ENCODE results near the gene MEIOSIN.

MEIOSIN gene

GRCh38 chr19:45753548-45753947 lies 20.3 kb downstream of the MEIOSIN start:
- H3K4me3 ChIP-seq (ENCODE audit: extremely low read depth, insufficient read depth, low read length, poor library complexity, severe bottlenecking), result no peak overlapping the region
- peaks cover 4% of the 10 kb centered on the region for H3K4me1 ChIP-seq (ENCODE audit: control insufficient read depth, insufficient read depth, low read length, poor library complexity, severe bottlenecking)
- H3K9me3 ChIP-seq (ENCODE audit: control insufficient read depth, low read length), result no peaks in the 10 kb centered on the region
- 51 to 61% methylated on average over 4 to 5 of the region's 6 CpGs for WGBS, 2 experiments (ENCODE audit: insufficient coverage in 2 of 2)
- H3K36me3 ChIP-seq (ENCODE audit: control insufficient read depth, insufficient read depth, low read length), result no peaks in the 10 kb centered on the region
- H3K27ac ChIP-seq (ENCODE audit: low read depth, low read length, severe bottlenecking), result no peak overlapping the region

GRCh38 chr19:45754323-45754722 lies 21.1 kb downstream of the MEIOSIN start:
- H3K4me1 ChIP-seq (ENCODE audit: control insufficient read depth, insufficient read depth, low read length, poor library complexity, severe bottlenecking), result peaks cover 4% of the 10 kb centered on the region
- H3K9me3 ChIP-seq (ENCODE audit: control insufficient read depth, low read length), result no peaks in the 10 kb centered on the region
- H3K27ac ChIP-seq (ENCODE audit: low read depth, low read length, severe bottlenecking), result no peak overlapping the region
- 93 to 94% methylated on average over 6 to 8 of the region's 8 CpGs for WGBS, 2 experiments (ENCODE audit: insufficient coverage in 2 of 2)
- no peak overlapping the region for H3K4me3 ChIP-seq (ENCODE audit: extremely low read depth, insufficient read depth, low read length, poor library complexity, severe bottlenecking)
- no peaks in the 10 kb centered on the region for H3K36me3 ChIP-seq (ENCODE audit: control insufficient read depth, insufficient read depth, low read length)

GRCh38 chr19:45757695-45758094 lies 24.5 kb downstream of the MEIOSIN start:
- Histone ChIP-seq H3K4me3 (ENCODE audit: extremely low read depth, insufficient read depth, low read length, poor library complexity, severe bottlenecking) (no peak overlapping the region), H3K9me3 (ENCODE audit: control insufficient read depth, low read length) (no peaks in the 10 kb centered on the region), H3K36me3 (ENCODE audit: control insufficient read depth, insufficient read depth, low read length) (no peaks in the 10 kb centered on the region), H3K27ac (ENCODE audit: low read depth, low read length, severe bottlenecking) (no peak overlapping the region), H3K4me1 (ENCODE audit: control insufficient read depth, insufficient read depth, low read length, poor library complexity, severe bottlenecking) (no peaks in the 10 kb centered on the region)
- whole genome bisulfite sequencing, 2 experiments (ENCODE audit: insufficient coverage in 2 of 2), result 85 to 88% methylated on average over 9 of the region's 9 CpGs

GRCh38 chr19:45758921-45759320 lies 25.7 kb downstream of the MEIOSIN start:
- Histone ChIP-seq H3K9me3 (ENCODE audit: control insufficient read depth, low read length) (no peaks in the 10 kb centered on the region), H3K27ac (ENCODE audit: low read depth, low read length, severe bottlenecking) (no peak overlapping the region), H3K4me1 (ENCODE audit: control insufficient read depth, insufficient read depth, low read length, poor library complexity, severe bottlenecking) (peaks cover 3% of the 10 kb centered on the region), H3K4me3 (ENCODE audit: extremely low read depth, insufficient read depth, low read length, poor library complexity, severe bottlenecking) (no peak overlapping the region), H3K36me3 (ENCODE audit: control insufficient read depth, insufficient read depth, low read length) (no peaks in the 10 kb centered on the region)
- 86 to 91% methylated on average over 9 of the region's 9 CpGs for WGBS, 2 experiments (ENCODE audit: insufficient coverage in 2 of 2)

GRCh38 chr19:45761714-45762113 lies 28.5 kb downstream of the MEIOSIN start:
- H3K36me3 ChIP-seq (ENCODE audit: control insufficient read depth, insufficient read depth, low read length), result peaks cover 8% of the 10 kb centered on the region
- no peak overlapping the region for H3K4me3 ChIP-seq (ENCODE audit: extremely low read depth, insufficient read depth, low read length, poor library complexity, severe bottlenecking)
- no peak overlapping the region for H3K27ac ChIP-seq (ENCODE audit: low read depth, low read length, severe bottlenecking)
- no peaks in the 10 kb centered on the region for H3K9me3 ChIP-seq (ENCODE audit: control insufficient read depth, low read length)
- peaks cover 31% of the 10 kb centered on the region for H3K4me1 ChIP-seq (ENCODE audit: control insufficient read depth, insufficient read depth, low read length, poor library complexity, severe bottlenecking)
- WGBS, 2 experiments (ENCODE audit: insufficient coverage in 2 of 2), result 61 to 73% methylated on average over 7 to 17 of the region's 17 CpGs

GRCh38 chr19:45762870-45763631 lies 29.8 kb downstream of the MEIOSIN start:
- Histone ChIP-seq H3K36me3 (ENCODE audit: control insufficient read depth, insufficient read depth, low read length) (peaks cover 8% of the 10 kb centered on the region), H3K27ac (ENCODE audit: low read depth, low read length, severe bottlenecking) (no peak overlapping the region), H3K4me3 (ENCODE audit: extremely low read depth, insufficient read depth, low read length, poor library complexity, severe bottlenecking) (no peak overlapping the region), H3K4me1 (ENCODE audit: control insufficient read depth, insufficient read depth, low read length, poor library complexity, severe bottlenecking) (peaks cover 33% of the 10 kb centered on the region), H3K9me3 (ENCODE audit: control insufficient read depth, low read length) (no peaks in the 10 kb centered on the region)
- WGBS, 2 experiments (ENCODE audit: insufficient coverage in 2 of 2), result 97 to 98% methylated on average over 7 to 12 of the region's 15 CpGs

GRCh38 chr19:45763691-45764294 lies 30.6 kb downstream of the MEIOSIN start:
- H3K27ac ChIP-seq (ENCODE audit: low read depth, low read length, severe bottlenecking), result no peak overlapping the region
- WGBS, 2 experiments (ENCODE audit: insufficient coverage in 2 of 2), result 83 to 86% methylated on average over 24 to 27 of the region's 27 CpGs

GRCh38 chr19:45764475-45764874 lies 31.2 kb downstream of the MEIOSIN start:
- peak overlapping the region; percentile 68 for H3K27ac ChIP-seq (ENCODE audit: low read depth, low read length, severe bottlenecking)
- WGBS, 2 experiments (ENCODE audit: insufficient coverage in 2 of 2), result 17 to 65% methylated on average over 2 of the region's 6 CpGs
- no peak overlapping the region for H3K4me3 ChIP-seq (ENCODE audit: extremely low read depth, insufficient read depth, low read length, poor library complexity, severe bottlenecking)
- no peaks in the 10 kb centered on the region for H3K9me3 ChIP-seq (ENCODE audit: control insufficient read depth, low read length)
- peaks cover 8% of the 10 kb centered on the region for H3K36me3 ChIP-seq (ENCODE audit: control insufficient read depth, insufficient read depth, low read length)
- H3K4me1 ChIP-seq (ENCODE audit: control insufficient read depth, insufficient read depth, low read length, poor library complexity, severe bottlenecking), result peaks cover 33% of the 10 kb centered on the region

More at GRCh38 chr19:45763691-45764294, 30.6 kb downstream of the MEIOSIN start:
- no peak overlapping the region for H3K4me3 ChIP-seq (ENCODE audit: extremely low read depth, insufficient read depth, low read length, poor library complexity, severe bottlenecking)
- peaks cover 33% of the 10 kb centered on the region for H3K4me1 ChIP-seq (ENCODE audit: control insufficient read depth, insufficient read depth, low read length, poor library complexity, severe bottlenecking)
- H3K36me3 ChIP-seq (ENCODE audit: control insufficient read depth, insufficient read depth, low read length), result peaks cover 8% of the 10 kb centered on the region
- no peaks in the 10 kb centered on the region for H3K9me3 ChIP-seq (ENCODE audit: control insufficient read depth, low read length)

- Histone ChIP-seq H3K4me3 (ENCODE audit: extremely low read depth, insufficient read depth, low read length, poor library complexity, severe bottlenecking) (no peak overlapping the region), H3K9me3 (ENCODE audit: control insufficient read depth, low read length) (no peaks in the 10 kb centered on the region), H3K36me3 (ENCODE audit: control insufficient read depth, insufficient read depth, low read length) (peaks cover 8% of the 10 kb centered on the region), H3K4me1 (ENCODE audit: control insufficient read depth, insufficient read depth, low read length, poor library complexity, severe bottlenecking) (peaks cover 33% of the 10 kb centered on the region), H3K27ac (ENCODE audit: low read depth, low read length, severe bottlenecking) (peak overlapping the region; percentile 68)
- 50 to 54% methylated on average over 15 to 17 of the region's 21 CpGs for WGBS, 2 experiments (ENCODE audit: insufficient coverage in 2 of 2)
Measured at GRCh38 chr19:45764945-45765701, 31.9 kb downstream of the MEIOSIN start.

GRCh38 chr19:45765702-45766295 lies 32.6 kb downstream of the MEIOSIN start:
- WGBS, 2 experiments (ENCODE audit: insufficient coverage in 2 of 2), result 91 to 93% methylated on average over 20 to 23 of the region's 23 CpGs
- H3K27ac ChIP-seq (ENCODE audit: low read depth, low read length, severe bottlenecking), result peak overlapping the region; percentile 24
- no peaks in the 10 kb centered on the region for H3K9me3 ChIP-seq (ENCODE audit: control insufficient read depth, low read length)
- H3K4me3 ChIP-seq (ENCODE audit: extremely low read depth, insufficient read depth, low read length, poor library complexity, severe bottlenecking), result no peak overlapping the region
- peaks cover 34% of the 10 kb centered on the region for H3K4me1 ChIP-seq (ENCODE audit: control insufficient read depth, insufficient read depth, low read length, poor library complexity, severe bottlenecking)
- peaks cover 8% of the 10 kb centered on the region for H3K36me3 ChIP-seq (ENCODE audit: control insufficient read depth, insufficient read depth, low read length)
